Lung (tissue), 12 donors: ENCODE measurements around the gene ZNF281. TPM values are rescaled to one million over a fixed set of nuclear protein-coding genes. Genes with fewer than 3 reads are reported as not detected.

Experiments
- ATAC-seq: fragments of 200-7000 bp; cut with Tn5 transposase; one replicate; pipeline ENCODE4 v1.9.1; 2020; ENCODE audit warnings: moderate number of reproducible peaks; ENCODE audit not compliant: insufficient read depth, low FRiP score
- DNase-seq, 3 donors: peaks; one replicate each; pipeline ENCODE4 v3.0.0-alpha.2; 2013 to 2017
- H3K27ac ChIP-seq, 2 donors: one replicate each; pipeline ENCODE4 v1.5.1; 2013; ENCODE audit warnings: mild to moderate bottlenecking in 2 of 2, moderate library complexity in 2 of 2, control low read depth in 1 of 2, inconsistent platforms in 1 of 2, low read depth in 1 of 2, low read length in 1 of 2
- H3K27me3 ChIP-seq, 3 donors: one replicate each; pipeline ENCODE4 v1.5.1; 2013; ENCODE audit warnings: low read length in 2 of 3; ENCODE audit not compliant: control insufficient read depth in 3 of 3, insufficient read depth in 3 of 3
- H3K36me3 ChIP-seq, 4 donors: one replicate each; pipeline ENCODE4 v1.5.1; 2013; ENCODE audit warnings: low read length in 4 of 4, mild to moderate bottlenecking in 1 of 4, moderate library complexity in 1 of 4; ENCODE audit not compliant: control insufficient read depth in 4 of 4, insufficient read depth in 4 of 4
- H3K4me1 ChIP-seq, 5 donors: one replicate each; pipeline ENCODE4 v1.5.1; 2013; ENCODE audit warnings: low read length in 5 of 5, mild to moderate bottlenecking in 2 of 5, moderate library complexity in 1 of 5; ENCODE audit not compliant: control insufficient read depth in 5 of 5, insufficient read depth in 5 of 5
- H3K4me3 ChIP-seq: one replicate; pipeline ENCODE4 v1.5.1; 2013; ENCODE audit warnings: mild to moderate bottlenecking, control low read depth, moderate library complexity
- H3K9ac ChIP-seq, 2 donors: one replicate each; pipeline ENCODE4 v1.5.1; 2013; ENCODE audit warnings: low read length in 2 of 2, control low read depth in 1 of 2; ENCODE audit not compliant: insufficient read depth in 1 of 2
- H3K9me3 ChIP-seq, 4 donors: one replicate each; pipeline ENCODE4 v1.5.1; 2013; ENCODE audit warnings: low read length in 3 of 4, mild to moderate bottlenecking in 1 of 4, moderate library complexity in 1 of 4; ENCODE audit not compliant: control insufficient read depth in 4 of 4, insufficient read depth in 3 of 4
- WGBS, 2 donors: extraction: QIAGEN DNeasy Blood & Tissue Kit; methylation state at CpG; one replicate each; pipeline ENCODE4 v1.1.7; 2013; 5-methylcytosine and 5-hydroxymethylcytosine counted together
- polyA plus RNA-seq, 2 donors: library from polyadenylated mRNA; stranded (reverse); fragments of 200-250 nt; gene quantifications; one replicate each; pipeline ENCODE4 v1.2.1, GENCODE V29; 2013
- total RNA-seq, 2 donors: library from RNA; depleted of rRNA in 1 of 2; stranded (reverse); fragments of >200 nt in 1 of 2; gene quantifications; one replicate each; pipeline ENCODE4 v1.2.1, GENCODE V29; 2014 to 2021
- TF ChIP-seq, protein P1 (sequence below): IDR thresholded peaks from 2 replicates; pipeline ENCODE4 v1.5.1; 2012; ENCODE audit warnings: mild to moderate bottlenecking; ENCODE audit errors: control extremely low read depth, extremely low read depth
- donor health status: control.
- donor health status: control.
- donor health status: Bipolar disorder and iron deficiency.
- donor health status: healthy.
- donor health status: DM: yes; HTN: yes; CAD: no.

The ZNF281 gene
- total and polyA plus RNA-seq, 4 donors = 5.4 to 24.8 (median 10.9) TPM

DNA sequence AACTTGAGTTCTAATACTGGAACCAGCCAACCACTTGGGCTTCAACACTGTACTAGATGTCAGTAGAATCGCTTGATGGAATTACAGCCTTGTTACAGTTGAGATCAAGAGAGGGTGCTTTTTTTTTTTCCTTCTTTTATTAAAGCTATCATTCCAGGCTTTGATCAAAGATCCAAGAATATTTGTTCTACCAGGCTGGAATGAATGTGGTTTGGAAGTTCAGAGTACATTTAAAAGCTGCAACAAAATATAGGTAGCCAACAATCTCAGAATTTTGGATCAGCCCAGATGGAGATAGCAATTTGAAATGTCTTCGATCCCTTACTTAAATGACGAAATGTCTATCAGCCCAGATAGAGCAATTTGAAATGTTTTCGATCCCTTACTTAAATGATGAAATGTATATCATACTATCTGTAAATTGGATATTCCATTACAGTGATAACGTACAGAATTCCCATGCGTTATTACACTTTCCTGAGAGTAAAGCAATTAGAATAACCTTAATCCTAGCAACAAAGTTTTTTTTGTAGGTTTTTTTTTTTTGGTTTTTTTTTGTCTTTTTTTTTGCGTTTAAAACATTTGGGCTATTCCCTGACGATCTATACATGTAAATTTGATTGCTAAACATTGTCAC lies 3.6 kb downstream of the ZNF281 start:
- Histone ChIP-seq H3K4me1 (peaks cover 5 to 31% (median 18%) of the 10 kb centered on the region in 5 donors), H3K27ac (no peak overlapping the region), H3K4me3 (no peak overlapping the region), H3K27me3 (no peaks in the 10 kb centered on the region), H3K9me3 (peaks cover 0 to 1% (median 0%) of the 10 kb centered on the region in 4 donors), H3K36me3 (peaks cover 0 to 22% (median 12%) of the 10 kb centered on the region in 4 donors), H3K9ac (no peak overlapping the region)
- TF ChIP-seq, protein P1, sequence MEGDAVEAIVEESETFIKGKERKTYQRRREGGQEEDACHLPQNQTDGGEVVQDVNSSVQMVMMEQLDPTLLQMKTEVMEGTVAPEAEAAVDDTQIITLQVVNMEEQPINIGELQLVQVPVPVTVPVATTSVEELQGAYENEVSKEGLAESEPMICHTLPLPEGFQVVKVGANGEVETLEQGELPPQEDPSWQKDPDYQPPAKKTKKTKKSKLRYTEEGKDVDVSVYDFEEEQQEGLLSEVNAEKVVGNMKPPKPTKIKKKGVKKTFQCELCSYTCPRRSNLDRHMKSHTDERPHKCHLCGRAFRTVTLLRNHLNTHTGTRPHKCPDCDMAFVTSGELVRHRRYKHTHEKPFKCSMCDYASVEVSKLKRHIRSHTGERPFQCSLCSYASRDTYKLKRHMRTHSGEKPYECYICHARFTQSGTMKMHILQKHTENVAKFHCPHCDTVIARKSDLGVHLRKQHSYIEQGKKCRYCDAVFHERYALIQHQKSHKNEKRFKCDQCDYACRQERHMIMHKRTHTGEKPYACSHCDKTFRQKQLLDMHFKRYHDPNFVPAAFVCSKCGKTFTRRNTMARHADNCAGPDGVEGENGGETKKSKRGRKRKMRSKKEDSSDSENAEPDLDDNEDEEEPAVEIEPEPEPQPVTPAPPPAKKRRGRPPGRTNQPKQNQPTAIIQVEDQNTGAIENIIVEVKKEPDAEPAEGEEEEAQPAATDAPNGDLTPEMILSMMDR = no peak
- 94% methylated on average over 8 of the region's 8 CpGs for WGBS, 2 donors
- ATAC-seq = no peak
- no peak for DNase-seq

DNA sequence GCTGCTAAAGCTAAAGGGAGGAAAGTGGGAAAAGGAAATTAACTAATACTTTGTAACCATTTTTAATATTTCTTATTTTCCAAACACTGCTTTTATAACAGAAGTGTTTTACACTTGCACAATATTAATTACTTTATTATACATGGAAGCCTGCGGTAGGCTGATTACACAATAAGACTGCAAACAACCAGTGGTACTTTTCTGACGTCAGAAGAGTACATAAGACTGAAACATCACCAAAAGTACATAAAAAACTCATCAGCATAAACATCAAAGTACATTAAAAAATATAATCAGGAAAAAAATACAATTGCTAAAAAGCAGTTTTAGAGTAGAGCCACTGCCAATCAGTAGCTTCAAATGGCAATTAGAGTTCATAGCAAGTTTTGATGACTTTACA lies 4.6 kb downstream of the ZNF281 start:
- TF ChIP-seq, protein P1 = no peak
- H3K27ac ChIP-seq = no peak overlapping the region
- DNase-seq (no peak), ATAC-seq (no peak)
- no peak overlapping the region for H3K4me3 ChIP-seq
- H3K36me3 ChIP-seq = peaks cover 0 to 22% (median 12%) of the 10 kb centered on the region in 4 donors
- 20 to 31% methylated on average over 2 of the region's 2 CpGs for WGBS, 2 donors
- H3K4me1 ChIP-seq = peaks cover 5 to 28% (median 14%) of the 10 kb centered on the region in 5 donors
- no peaks in the 10 kb centered on the region for H3K27me3 ChIP-seq
- no peak overlapping the region for H3K9ac ChIP-seq
- peaks cover 0 to 1% (median 0%) of the 10 kb centered on the region in 4 donors for H3K9me3 ChIP-seq

- ATAC-seq (no peak), DNase-seq (no peak)
- H3K27ac ChIP-seq = no peak overlapping the region
- no peaks in the 10 kb centered on the region for H3K9me3 ChIP-seq
- H3K36me3 ChIP-seq = peaks cover 0 to 3% (median 1%) of the 10 kb centered on the region in 4 donors
- no peak overlapping the region for H3K9ac ChIP-seq
- TF ChIP-seq, protein P1 = no peak
- no peaks in the 10 kb centered on the region for H3K27me3 ChIP-seq
- WGBS, 2 donors = 66 to 77% methylated on average over 1 of the region's 1 CpG
- H3K4me3 ChIP-seq = no peak overlapping the region
- H3K4me1 ChIP-seq = peaks cover 0 to 9% (median 0%) of the 10 kb centered on the region in 5 donors
Observed at GRCh38 chr1:200401708-200402107, 8.1 kb downstream of the ZNF281 start.
